HepG2 (cell line): ENCODE data around the gene MIR17HG. TPM values are rescaled to one million over a fixed set of nuclear protein-coding genes. Genes with fewer than 3 reads are reported as not detected.

Experiments used
- ATAC-seq: fragments of 200-7000 bp; cut with Tn5 transposase; 3 replicates; pipeline ENCODE4 v1.9.1; 2020; ENCODE audit warnings: mild to moderate bottlenecking, moderate library complexity
- BruUV-seq: library from RNA; stranded (reverse); fragments of 400-500 nt; replicated peaks from 2 replicates; lab custom pipeline; 2021; lab: Mats Ljungman, UMichigan
- CTCF ChIA-PET: fragments of 300-600 bp; formaldehyde crosslinking; extraction: SDS; loops from one replicate; lab custom pipeline; 2021; ENCODE audit warnings: low total read pairs, inconsistent platforms, low intra/inter-chr PET ratio; lab: Yijun Ruan, JAX
- POLR2A ChIA-PET: fragments of 350-600 bp; sonication (Branson Sonifier 250); formaldehyde crosslinking; loops from one replicate; lab custom pipeline; 2020; ENCODE audit warnings: antibody characterized with exemption, inconsistent platforms; lab: Yijun Ruan, JAX
- DNase-seq: peaks from one replicate; pipeline ENCODE4 v3.0.0-alpha.2; 2015; ENCODE audit warnings: low spot score
- FAIRE-seq: peaks from 3 replicates; lab custom pipeline; 2011; peaks lifted over from hg19 to GRCh38; lab: Jason Lieb, UNC
- H2AFZ ChIP-seq: one replicate; pipeline ENCODE4 v1.6.1; 2011; ENCODE audit warnings: low read length, inconsistent platforms
- H3K27ac ChIP-seq: fragments of 300-600 bp; 3 replicates; pipeline ENCODE4 v1.8.0; 2011; ENCODE audit warnings: mixed run types, mild to moderate bottlenecking, mixed read lengths, low read length, inconsistent platforms; ENCODE audit not compliant: insufficient read depth; ENCODE audit errors: extremely low read length
- H3K27me3 ChIP-seq, 2 experiments: fragments of 200-600 bp in 1 of 2; 2 replicates in 1 of 2; 3 replicates in 1 of 2; pipeline versions ENCODE4 v1.6.0 to v1.8.0; 2011; ENCODE audit warnings: low read length in 2 of 2, mild to moderate bottlenecking in 2 of 2, moderate library complexity in 2 of 2, inconsistent platforms in 1 of 2; ENCODE audit not compliant: insufficient read depth in 2 of 2, control insufficient read depth in 1 of 2
- H3K36me3 ChIP-seq, 2 experiments: fragments of 200-600 bp in 1 of 2; replicated peaks in 1 of 2; 2 replicates in 1 of 2; 3 replicates in 1 of 2; pipeline versions ENCODE4 v1.5.1 to v1.8.0; 2011; ENCODE audit warnings: low read length in 2 of 2, inconsistent platforms in 1 of 2; ENCODE audit not compliant: insufficient read depth in 2 of 2, control insufficient read depth in 1 of 2
- H3K4me1 ChIP-seq: 2 replicates; pipeline ENCODE4 v1.5.1; 2012; ENCODE audit warnings: low read length, inconsistent platforms; ENCODE audit not compliant: insufficient read depth
- H3K4me2 ChIP-seq: 2 replicates; pipeline ENCODE4 v1.6.0; 2011; ENCODE audit warnings: low read depth, low read length, inconsistent platforms
- H3K4me3 ChIP-seq, 3 experiments: fragments of 200-600 bp in 1 of 3; sonication (generic), shearing (Covaris generic) in 1 of 3; replicated peaks in 1 of 3; 2 replicates each; pipeline ENCODE4 v1.5.1; 2011 to 2016; ENCODE audit warnings: low read length in 3 of 3, inconsistent platforms in 2 of 3, low read depth in 2 of 3, mild to moderate bottlenecking in 2 of 3, control low read depth in 1 of 3, mixed read lengths in 1 of 3; ENCODE audit not compliant: insufficient read depth in 1 of 3
- H3K79me2 ChIP-seq: one replicate; pipeline ENCODE4 v1.6.1; 2011; ENCODE audit warnings: low read length, inconsistent platforms; ENCODE audit not compliant: insufficient read depth
- H3K9ac ChIP-seq: 2 replicates; pipeline ENCODE4 v1.6.0; 2011; ENCODE audit warnings: mild to moderate bottlenecking, low read depth, low read length, inconsistent platforms; ENCODE audit not compliant: insufficient read depth
- H3K9me3 ChIP-seq: 2 replicates; pipeline ENCODE4 v1.5.1; 2012; ENCODE audit warnings: mild to moderate bottlenecking, low read length
- H4K20me1 ChIP-seq: 2 replicates; pipeline ENCODE4 v1.6.0; 2011; ENCODE audit warnings: inconsistent platforms, mild to moderate bottlenecking, low read length, moderate library complexity; ENCODE audit not compliant: insufficient read depth
- ARID3A ChIP-seq: IDR thresholded peaks from 2 replicates; pipeline ENCODE4 v1.6.1; 2012; ENCODE audit warnings: low read depth, low read length, improper control_type of control experiment
- ASH2L ChIP-seq: fragments of 300-600, 200-600 bp; sonication (generic); IDR thresholded peaks from 2 replicates; pipeline ENCODE4 v1.7.0; 2017; ENCODE audit warnings: low read depth, mild to moderate bottlenecking, moderate library complexity, mixed read lengths, low read length; ENCODE audit not compliant: insufficient read length
- ATF7 ChIP-seq, 2 experiments: fragments of 450-650 bp in 1 of 2; sonication (generic) in 1 of 2; formaldehyde crosslinking in 1 of 2; IDR thresholded peaks; 2 replicates each; pipeline versions ENCODE4 v1.4.0 to v1.6.1; 2016 to 2020; ENCODE audit warnings: antibody characterized with exemption in 1 of 2, mild to moderate bottlenecking in 1 of 2, missing genetic modification reagents in 1 of 2
- CSRNP2 ChIP-seq: sonication (generic); formaldehyde crosslinking; conservative IDR thresholded peaks from 2 replicates; pipeline ENCODE4 v1.8.0; 2022; ENCODE audit warnings: low read depth, missing genetic modification reagents
- FOXA1 ChIP-seq, 2 experiments: fragments of 450-650 bp in 1 of 2; sonication (generic) in 1 of 2; formaldehyde crosslinking in 1 of 2; IDR thresholded peaks; 2 replicates each; pipeline versions ENCODE4 v1.4.0 to v1.6.1; 2016 to 2020; ENCODE audit warnings: missing genetic modification reagents in 1 of 2
- FOXA3 ChIP-seq: IDR thresholded peaks from 2 replicates; pipeline ENCODE4 v1.6.1; 2016; ENCODE audit warnings: missing genetic modification reagents, missing compliant biosample characterization
- JDP2 ChIP-seq: sonication (generic); formaldehyde crosslinking; IDR thresholded peaks from 2 replicates; pipeline ENCODE4 v1.8.1; 2022; ENCODE audit warnings: missing genetic modification reagents, borderline replicate concordance
- KDM5B ChIP-seq: sonication (generic); formaldehyde crosslinking; IDR thresholded peaks from 2 replicates; pipeline ENCODE4 v1.4.0; 2020; ENCODE audit warnings: missing genetic modification reagents, mild to moderate bottlenecking, borderline replicate concordance
- MIXL1 ChIP-seq: IDR thresholded peaks from 2 replicates; pipeline ENCODE4 v1.6.1; 2016
- SMARCE1 ChIP-seq: fragments of 450-650 bp; IDR thresholded peaks from 2 replicates; pipeline ENCODE4 v1.6.1; 2017; ENCODE audit warnings: borderline replicate concordance
- ZFP41 ChIP-seq: sonication (generic); formaldehyde crosslinking; IDR thresholded peaks from 2 replicates; pipeline ENCODE4 v1.4.0; 2020; ENCODE audit warnings: mild to moderate bottlenecking, missing genetic modification reagents, borderline replicate concordance
- ZNF318 ChIP-seq: sonication (generic); formaldehyde crosslinking; IDR thresholded peaks from 2 replicates; pipeline ENCODE4 v1.4.0; 2020; ENCODE audit warnings: mild to moderate bottlenecking, missing genetic modification reagents
- WGBS: methylation state at CpG from one replicate; pipeline ENCODE4 v1.1.6; 2017; ENCODE audit warnings: low lambda C conversion rate; 5-methylcytosine and 5-hydroxymethylcytosine counted together
- in situ Hi-C: cut with HindIII; loops from 2 replicates; pipeline ENCODE4 v1.10.0; 2017; ENCODE audit warnings: low pct_unique_long_range_greater_than_20kb; ENCODE audit not compliant: extremely low pct_ligation_motif_present
- intact Hi-C: fragments of 100-400 bp; cut with micrococcal nuclease; formaldehyde crosslinking; loops from one replicate; pipeline ENCODE4 v1.10.0; 2022; ENCODE audit not compliant: unreplicated experiment
- polyA plus RNA-seq, 8 experiments: library from polyadenylated mRNA; depleted of rRNA in 3 of 8; stranded (reverse) in 7 of 8; unstranded in 1 of 8; fragments of >200 nt; fragmentation: Illumina TruSeq in 4 of 8; extraction: Trizol in 4 of 8; gene quantifications; 2 replicates each; pipeline versions ENCODE4 v1.2.1 to v1.2.3, GENCODE V29; 2011 to 2016; ENCODE audit warnings: low read depth in 4 of 8, missing spikeins in 1 of 8, mixed read lengths in 1 of 8; ENCODE audit not compliant: insufficient read depth in 1 of 8
- total RNA-seq, 5 experiments: library from RNA; depleted of rRNA; stranded (reverse); fragments of >200 nt; fragmentation: Illumina TruSeq; extraction: Trizol; gene quantifications; 2 replicates each; pipeline ENCODE4 v1.2.3, GENCODE V29; 2016; ENCODE audit warnings: low read depth in 1 of 5

Gene MIR17HG
- total and polyA plus RNA-seq, 2 of the 13 experiments (the other 11 are each of a cell fraction or from before 2014, with no cell fraction given) = 2.5 to 12.3 TPM

- 4% methylated on average over 1 of the region's 1 CpG for WGBS
- Histone ChIP-seq H3K79me2 (no peaks in the 10 kb centered on the region), H3K9ac (no peak overlapping the region), H3K9me3 (no peaks in the 10 kb centered on the region), H3K4me1 (peaks cover 71% of the 10 kb centered on the region), H2AFZ (no peak overlapping the region), H3K4me3 (peak overlapping the region in 2 of 3 experiments; percentile 8 to 17; a peak in 2 of 6 replicates), H3K27ac (peak overlapping the region; percentile 82), H4K20me1 (peaks cover 8% of the 10 kb centered on the region), H3K36me3 (no peaks in the 10 kb centered on the region; a peak in 2 of 5 replicates), H3K4me2 (peak overlapping the region; percentile 50), H3K27me3 (no peaks in the 10 kb centered on the region)
- POLR2A ChIA-PET = no interaction called here
- DNase-seq (peak; percentile 79), ATAC-seq (peak; percentile 11), FAIRE-seq (peak; percentile 70)
- in situ Hi-C loops (no loop called here), intact Hi-C loops (loop anchor here (2.0 kb wide), 1 partner anchor 13 kb away; no protein-coding TSS in a partner anchor)
- no TSS peak for BruUV-seq
- CTCF ChIA-PET = no interaction called here
- TF ChIP-seq FOXA1 (IDR thresholded peaks at IDR 0.05) = peak; percentile 92
- peak; percentile 71 for TF ChIP-seq FOXA1 (CRISPR knock-in tag; IDR thresholded peaks at IDR 0.05)
- no peak for TF ChIP-seq KDM5B (CRISPR knock-in tag)
- TF ChIP-seq ARID3A = peak; percentile 89
- no peak for TF ChIP-seq ZFP41 (CRISPR knock-in tag)
- peak; percentile 27; the same call in 1 of the 2 replicates for TF ChIP-seq ATF7 (IDR thresholded peaks at IDR 0.05)
- TF ChIP-seq ATF7 (CRISPR knock-in tag; IDR thresholded peaks at IDR 0.05) = no peak
- TF ChIP-seq JDP2 = no peak
- peak; percentile 75 for TF ChIP-seq ASH2L
- TF ChIP-seq CSRNP2 = no peak
- TF ChIP-seq SMARCE1 = no peak
- peak; percentile 91; the same call in 1 of the 2 replicates for TF ChIP-seq MIXL1 (CRISPR knock-in tag)
- no peak for TF ChIP-seq ZNF318 (CRISPR knock-in tag)
- TF ChIP-seq FOXA3 (CRISPR knock-in tag) = peak; percentile 96
Measured at GRCh38 chr13:91361755-91362271, 14.3 kb downstream of the MIR17HG start.
